ENCODE data around the gene RGS3. TPM values are rescaled to one million over a fixed set of nuclear protein-coding genes. Genes with fewer than 3 reads are reported as not detected.

RGS3 gene
- total RNA-seq, 1 donor from 2014 or later = 138 TPM

- no peak for ATAC-seq (ENCODE audit: poor library complexity)
- intact Hi-C loops (cut with DNase I) = no loop called here
- no peak for DNase-seq
Observed at GRCh38 chr9:113461943-113462342, 1.6 kb upstream of the RGS3 start.

- DNase-seq (no peak), ATAC-seq (ENCODE audit: poor library complexity) (no peak)
- intact Hi-C loops (cut with DNase I) = no loop called here
Observed at GRCh38 chr9:113462781-113463286, 693 bp upstream of the RGS3 start.

- no peak for ATAC-seq (ENCODE audit: poor library complexity)
- no peak for DNase-seq
- intact Hi-C loops (cut with DNase I) = no loop called here
Observed at GRCh38 chr9:113464286-113464660, 746 bp downstream of the RGS3 start.

GRCh38 chr9:113465599-113466140, 2.1 kb downstream of the RGS3 start:
- intact Hi-C loops (cut with DNase I) = no loop called here
- no peak for DNase-seq
- ATAC-seq (ENCODE audit: poor library complexity) = no peak

- DNase-seq (no peak), ATAC-seq (ENCODE audit: poor library complexity) (no peak)
- intact Hi-C loops (cut with DNase I) = no loop called here
Observed at GRCh38 chr9:113467183-113467582, 3.7 kb downstream of the RGS3 start.

DNA sequence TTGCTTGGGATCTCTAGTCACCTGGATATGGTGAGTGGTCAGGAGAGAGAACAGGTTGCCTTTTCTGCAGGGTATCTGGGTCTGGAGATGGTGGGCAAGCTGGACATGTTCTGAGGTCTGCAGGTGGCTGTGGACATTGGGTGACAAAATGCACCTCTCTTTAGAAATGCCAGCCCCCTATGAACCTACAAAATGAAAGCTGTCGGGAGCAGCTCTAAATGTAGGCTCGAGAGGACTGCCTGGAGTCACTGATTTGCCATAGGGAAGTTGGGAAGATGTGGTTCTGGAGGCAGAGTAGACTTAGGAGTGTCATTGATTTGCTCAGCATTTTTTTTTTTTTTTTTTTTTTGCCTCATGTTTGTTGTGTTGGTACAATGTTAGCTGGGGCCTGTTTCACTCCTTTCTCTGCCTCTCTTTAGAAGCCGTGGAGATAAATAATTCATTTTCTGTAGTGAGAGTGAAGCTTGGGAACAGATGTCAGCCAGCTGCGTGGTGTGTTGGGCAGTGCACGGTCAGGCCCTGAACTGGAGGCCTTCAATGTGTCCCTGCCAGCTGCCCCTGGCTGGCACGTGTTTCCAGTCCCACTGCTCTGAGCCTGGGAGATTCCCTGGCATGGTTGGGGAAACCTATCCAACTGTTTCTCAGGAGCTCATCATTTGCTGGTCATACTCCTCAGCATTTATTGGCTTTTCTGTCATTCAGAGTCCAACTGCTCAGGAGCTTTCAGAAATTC, 5.4 kb downstream of the RGS3 start:
- ATAC-seq (ENCODE audit: poor library complexity) (peak; percentile 83), DNase-seq (no peak)

GRCh38 chr9:113471143-113471542, 7.6 kb downstream of the RGS3 start:
- DNase-seq (no peak), ATAC-seq (ENCODE audit: poor library complexity) (no peak)
- intact Hi-C loops (cut with DNase I) = no loop called here

More for the DNA sequence above, 5.4 kb downstream of the RGS3 start:
- intact Hi-C loops (cut with DNase I) = no loop called here

DNA sequence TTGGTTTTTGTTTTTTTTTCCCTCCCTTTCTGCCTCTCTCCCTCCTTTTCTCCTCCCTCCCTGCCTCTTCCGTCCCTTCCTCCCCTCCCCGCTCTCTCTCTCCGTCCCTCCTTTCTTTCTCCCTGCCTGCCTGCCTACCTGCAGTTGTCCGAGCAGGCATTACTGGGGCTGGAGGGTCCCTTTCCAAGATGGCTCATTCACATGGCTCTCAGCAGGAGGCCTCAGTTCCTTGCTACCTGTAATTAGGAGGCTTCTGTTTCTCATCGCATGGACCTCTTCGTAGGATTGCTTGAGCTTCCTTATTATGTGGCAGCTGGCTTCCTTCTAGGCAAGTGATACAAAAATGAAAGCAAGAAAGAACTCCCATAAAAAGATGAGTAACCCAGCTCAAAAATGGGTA, 8.0 kb downstream of the RGS3 start:
- intact Hi-C loops (cut with DNase I) = no loop called here
- no peak for ATAC-seq (ENCODE audit: poor library complexity)

DNA sequence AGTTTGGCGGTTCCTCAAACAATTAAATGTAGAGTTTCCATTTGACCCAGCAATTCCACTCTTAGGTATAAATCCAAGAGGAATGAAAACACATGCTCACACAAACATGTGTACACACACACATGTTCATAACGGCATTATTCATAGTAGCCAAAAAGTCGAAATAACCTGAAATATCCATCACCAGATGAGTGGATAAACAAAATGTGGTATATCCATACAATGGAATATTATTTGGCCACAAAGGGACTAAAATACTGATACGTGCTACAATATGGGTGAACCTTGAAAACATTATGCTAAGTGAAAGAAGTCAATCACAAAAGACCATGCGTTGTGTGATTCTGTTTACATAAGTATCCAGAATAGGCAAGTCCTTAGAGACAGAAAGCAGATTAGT, 8.7 kb downstream of the RGS3 start:
- no peak for DNase-seq
- intact Hi-C loops (cut with DNase I) = no loop called here
- ATAC-seq (ENCODE audit: poor library complexity) = no peak

More for the DNA sequence above, 8.0 kb downstream of the RGS3 start:
- DNase-seq = no peak

- intact Hi-C loops (cut with DNase I) = no loop called here
- no peak for DNase-seq
- ATAC-seq (ENCODE audit: poor library complexity) = no peak
Observed at GRCh38 chr9:113474360-113475028, 11.0 kb downstream of the RGS3 start.

GRCh38 chr9:113475031-113475430, 11.5 kb downstream of the RGS3 start:
- ATAC-seq (ENCODE audit: poor library complexity) (no peak), DNase-seq (no peak)
- intact Hi-C loops (cut with DNase I) = no loop called here

DNA sequence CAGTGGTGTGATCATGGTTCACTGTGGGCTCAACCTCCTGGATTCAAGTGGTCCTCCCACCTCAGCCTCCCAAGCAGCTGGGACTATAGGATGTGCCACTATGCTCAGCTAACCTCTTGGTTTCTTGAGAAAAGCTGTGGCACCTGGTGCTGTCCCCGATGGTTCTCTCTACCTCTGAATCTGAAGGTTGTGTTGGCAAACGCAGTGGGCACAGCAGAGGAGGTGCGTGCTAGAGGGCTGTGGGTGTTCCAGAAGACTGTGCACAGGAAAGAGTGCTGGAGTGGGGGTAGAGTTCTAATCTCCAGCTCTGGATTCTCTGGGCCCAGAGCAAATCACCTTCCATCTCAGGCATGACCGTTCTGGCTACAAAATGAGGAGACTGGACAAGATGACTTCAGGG, 12.5 kb downstream of the RGS3 start:
- DNase-seq = no peak
- intact Hi-C loops (cut with DNase I) = no loop called here
- no peak for ATAC-seq (ENCODE audit: poor library complexity)

GRCh38 chr9:113476511-113476916, 13.0 kb downstream of the RGS3 start:
- ATAC-seq (ENCODE audit: poor library complexity) (no peak), DNase-seq (no peak)

DNA sequence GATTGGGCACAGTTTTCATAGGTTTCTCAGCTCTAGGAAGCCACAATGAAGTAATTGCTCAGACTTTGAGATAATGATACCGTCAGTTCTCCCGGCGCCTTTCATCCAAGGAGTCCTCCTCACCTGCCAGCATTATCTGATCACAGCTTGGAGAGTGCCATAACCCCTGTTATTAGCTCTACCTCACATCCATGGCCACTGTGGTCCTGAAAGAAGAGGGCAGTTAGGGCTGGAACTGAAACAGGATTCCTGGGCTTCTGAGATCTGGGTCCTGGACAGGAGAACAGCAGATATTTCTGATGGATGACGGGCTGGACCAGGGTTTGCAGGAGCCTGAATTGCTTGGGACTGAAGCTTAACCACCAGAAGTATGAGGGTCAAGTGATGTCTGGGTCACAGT, 13.5 kb downstream of the RGS3 start:
- ATAC-seq (ENCODE audit: poor library complexity) (no peak), DNase-seq (no peak)
- intact Hi-C loops (cut with DNase I) = no loop called here

More at GRCh38 chr9:113476511-113476916, 13.0 kb downstream of the RGS3 start:
- intact Hi-C loops (cut with DNase I) = no loop called here

- intact Hi-C loops (cut with DNase I) = no loop called here
- no peak for DNase-seq
- no peak for ATAC-seq (ENCODE audit: poor library complexity)
Observed at GRCh38 chr9:113477661-113478060, 14.1 kb downstream of the RGS3 start.

GRCh38 chr9:113479174-113479621, 15.7 kb downstream of the RGS3 start:
- ATAC-seq (ENCODE audit: poor library complexity) = no peak
- intact Hi-C loops (cut with DNase I) = no loop called here
- DNase-seq = no peak

- DNase-seq = no peak
- intact Hi-C loops (cut with DNase I) = no loop called here
- ATAC-seq (ENCODE audit: poor library complexity) = no peak
Observed at GRCh38 chr9:113480612-113481011, 17.1 kb downstream of the RGS3 start.

DNA sequence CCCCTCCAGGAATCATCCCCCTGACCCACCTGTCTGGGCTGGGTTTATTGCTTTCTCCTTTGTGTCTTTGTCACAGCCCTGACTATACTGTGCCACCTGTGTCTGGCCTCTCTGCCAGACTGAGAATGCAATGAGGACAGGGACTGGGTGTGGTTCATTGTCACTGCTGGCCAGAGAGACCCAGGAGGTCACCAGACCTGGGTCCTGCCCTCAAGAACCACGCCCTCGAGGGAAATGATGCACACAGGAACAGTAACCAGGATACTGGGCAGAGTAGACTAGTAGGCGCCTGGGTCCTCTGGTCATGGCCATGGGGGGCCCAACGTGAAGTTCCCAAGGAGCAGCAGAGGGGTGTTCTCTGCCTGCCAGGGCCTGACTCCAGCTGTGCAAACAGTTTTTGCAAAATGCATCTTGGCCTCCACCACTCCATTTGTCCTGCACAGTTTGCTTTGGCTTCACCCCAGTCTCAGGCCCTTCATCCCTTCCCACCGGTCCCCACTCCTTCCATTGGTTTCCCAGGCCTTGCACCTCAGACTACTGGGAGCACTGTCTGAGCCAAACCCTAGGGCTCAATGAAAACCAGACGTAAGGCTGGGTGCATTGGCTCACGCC, 17.8 kb downstream of the RGS3 start:
- intact Hi-C loops (cut with DNase I) = no loop called here
- no peak for ATAC-seq (ENCODE audit: poor library complexity)
- DNase-seq = no peak

DNA sequence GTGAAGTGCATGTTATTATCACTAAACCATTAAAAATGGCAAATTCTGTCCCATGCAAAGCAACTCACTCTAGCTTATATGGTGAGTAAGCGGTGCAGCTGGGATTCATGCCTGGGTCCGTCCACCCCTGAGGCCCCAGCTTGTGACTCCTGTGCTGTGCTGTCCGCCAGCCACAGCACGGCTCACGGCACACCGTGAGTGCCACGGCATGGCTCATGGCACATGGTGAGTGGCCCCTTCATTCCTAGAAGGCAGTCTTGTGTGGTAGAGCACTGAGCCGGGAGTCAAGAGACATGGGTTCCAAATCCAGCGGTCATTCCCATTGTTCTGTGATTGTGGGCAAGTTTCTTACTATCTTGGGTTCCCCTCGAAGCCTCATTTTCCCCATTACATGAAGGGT, 18.8 kb downstream of the RGS3 start:
- ATAC-seq (ENCODE audit: poor library complexity) = no peak
- DNase-seq = no peak
- intact Hi-C loops (cut with DNase I) = no loop called here
